ENCODE data around the gene MAP6. TPM values are rescaled to one million over a fixed set of nuclear protein-coding genes. Genes with fewer than 3 reads are reported as not detected.

MAP6 gene
- total and polyA plus RNA-seq, 10 of the 15 experiments (the other 5 are each of a cell fraction or from before 2014, with no cell fraction given), result 0.06 to 0.19 (median 0.11) TPM; not detected in 5

- Histone ChIP-seq H3K36me3 (ENCODE audit: control insufficient read depth in 2 of 2, insufficient read depth in 2 of 2, low read length in 1 of 2) (no peaks in the 10 kb centered on the region), H2AFZ (ENCODE audit: control insufficient read depth, low read depth, low read length) (no peak overlapping the region), H3K4me2 (ENCODE audit: control insufficient read depth, insufficient read depth) (no peak overlapping the region), H3K27ac (ENCODE audit: control insufficient read depth, insufficient read depth) (no peak overlapping the region), H3K9me3 (replicated peaks; ENCODE audit: control insufficient read depth, insufficient read depth, low read length) (no peaks in the 10 kb centered on the region), H4K20me1 (ENCODE audit: control insufficient read depth, insufficient read depth) (no peaks in the 10 kb centered on the region), H3K4me1 (ENCODE audit: control insufficient read depth, insufficient read depth, low read length) (peaks cover 8% of the 10 kb centered on the region), H3K9ac (ENCODE audit: control insufficient read depth, insufficient read depth, low read length) (no peak overlapping the region), H3K4me3 (no peak overlapping the region), H3K79me2 (ENCODE audit: control insufficient read depth, insufficient read depth, low read length) (no peaks in the 10 kb centered on the region), H3K27me3 (replicated peaks in 1 of 2; ENCODE audit: control insufficient read depth in 2 of 2, insufficient read depth in 2 of 2, low read length in 1 of 2) (no peaks in the 10 kb centered on the region; a peak in 2 of 4 replicates)
- intact Hi-C loops (cut with micrococcal nuclease; ENCODE audit: unreplicated experiment) (loop anchor here (10.0 kb wide), 1 partner anchor 172 kb away; the partner anchor contains the start of gene DGAT2), in situ Hi-C loops (cut with MboI) (no loop called here)
- no peak for FAIRE-seq
- no peak for ATAC-seq
- no peak for TF ChIP-seq POLR2AphosphoS2 (IDR thresholded peaks at IDR 0.05; ENCODE audit: low read depth, low read length)
- TF ChIP-seq SIN3A (IDR thresholded peaks at IDR 0.05; ENCODE audit: low read depth, low read length), result no peak
- TF ChIP-seq NFIC (IDR thresholded peaks at IDR 0.05; ENCODE audit: low read depth, low read length), result no peak
- TF ChIP-seq RB1 (IDR thresholded peaks at IDR 0.05; ENCODE audit: borderline replicate concordance), result no peak
- no peak for TF ChIP-seq CEBPZ (IDR thresholded peaks at IDR 0.05; ENCODE audit: low read depth, low read length)
- no peak for TF ChIP-seq EGR1 (IDR thresholded peaks at IDR 0.05; ENCODE audit: borderline replicate concordance in 1 of 2, low read depth in 2 of 2, low read length in 2 of 2)
- no peak for TF ChIP-seq STAT3 (IDR thresholded peaks at IDR 0.05; ENCODE audit: low read depth, low read length)
- peak in 1 of 3 experiments; percentile 18; a peak in 1 of 6 replicates for TF ChIP-seq CTCF (IDR thresholded peaks at IDR 0.05 in 2 of 3, conservative IDR thresholded peaks at IDR 0.05 in 1 of 3; ENCODE audit: control insufficient read depth in 2 of 3, extremely low read depth in 1 of 3, insufficient read depth in 1 of 3, low read depth in 3 of 3, low read length in 3 of 3)
- no peak for DNase-seq (ENCODE audit: low read depth, low spot score)
- 62% methylated on average over 2 of the region's 2 CpGs for WGBS (ENCODE audit: insufficient coverage, insufficient replicate concordance, low lambda C conversion rate, missing lambda C conversion rate)
- no TSS peak for BruUV-seq (replicated peaks)
- RAD21 ChIA-PET (ENCODE audit: unreplicated experiment), result no interaction called here
- POLR2A ChIA-PET, result no interaction called here
- CTCF ChIA-PET, result interaction anchor here (0.6 to 1.2 kb wide), 5 partner anchors 8 to 559 kb away, joined by 3 to 5 read pairs (median 3); no protein-coding TSS in a partner anchor
- SMC1A ChIA-PET (ENCODE audit: uncharacterized antibody, unreplicated experiment), result interaction anchor here (0.6 to 1.1 kb wide), 3 partner anchors 85 to 1875 kb away, joined by 3 read pairs; no protein-coding TSS in a partner anchor
Observed at GRCh38 chr11:75592715-75593114, 76.1 kb downstream of the MAP6 start.

All from GM12878 (cell line).